Testis (tissue), 3 donors: ENCODE data around the gene DCLRE1A. TPM values are rescaled to one million over a fixed set of nuclear protein-coding genes. Genes with fewer than 3 reads are reported as not detected.
A peak's percentile ranks its signal among the peaks of the same experiment; 100 is the strongest.

Experiments used
- DNase-seq: peaks from one replicate; pipeline ENCODE4 v3.0.0-alpha.2; 2019
- H3K27ac ChIP-seq, 2 donors: fragments of 200-600 bp; sonication (generic); one replicate each; pipeline ENCODE4 v1.5.1; 2019
- H3K27me3 ChIP-seq: fragments of 200-600 bp; sonication (generic); one replicate; pipeline ENCODE4 v1.5.1; 2019
- H3K36me3 ChIP-seq: fragments of 200-600 bp; sonication (generic); one replicate; pipeline ENCODE4 v1.5.1; 2017; ENCODE audit warnings: low read depth; ENCODE audit errors: missing control alignments
- H3K4me1 ChIP-seq: fragments of 200-600 bp; sonication (generic); one replicate; pipeline ENCODE4 v1.5.1; 2019
- H3K4me3 ChIP-seq, 2 donors: fragments of 200-600 bp; sonication (generic); one replicate each; pipeline ENCODE4 v1.5.1; 2017 to 2019
- H3K9me3 ChIP-seq: fragments of 200-600 bp; sonication (generic); one replicate; pipeline ENCODE4 v1.5.1; 2017
- POLR2A ChIP-seq: fragments of 450-650 bp; IDR thresholded peaks from one replicate; pipeline ENCODE4 v1.6.1; 2017; ENCODE audit warnings: antibody characterized with exemption, mild to moderate bottlenecking, moderate library complexity
- WGBS, 2 donors: methylation state at CpG; one replicate each; pipeline ENCODE4 v1.1.5; 2018; 5-methylcytosine and 5-hydroxymethylcytosine counted together
- intact Hi-C: fragments of 100-400 bp; cut with DNase I; formaldehyde crosslinking; loops from one replicate; pipeline ENCODE4 v1.15.1; 2023; ENCODE audit warnings: low total_unique reads
- polyA plus RNA-seq: library from polyadenylated mRNA; stranded (reverse); fragments of 350-450 nt; fragmentation: Illumina TruSeq; extraction: RNeasy Lipid Tissue Mini Kit (QIAGEN cat#74804); gene quantifications from one replicate; pipeline ENCODE4 v1.2.3, GENCODE V29; 2014; ENCODE audit warnings: low read depth, low replicate concordance; ENCODE audit not compliant: insufficient read depth
- total RNA-seq, 2 donors: library from RNA; depleted of rRNA; stranded (reverse); fragments of >200 nt; gene quantifications; one replicate each; pipeline ENCODE4 v1.2.3, GENCODE V29; 2016
- TF ChIP-seq, protein P1 (sequence below), 3 experiments: fragments of 450-650 bp in 2 of 3; fragments of 200-600 bp in 1 of 3; sonication (generic) in 1 of 3; IDR thresholded peaks; one replicate each; pipeline ENCODE4 v1.5.1; 2016 to 2019; ENCODE audit warnings: antibody characterized with exemption in 3 of 3, mild to moderate bottlenecking in 2 of 3, moderate library complexity in 1 of 3

Gene DCLRE1A
- total and polyA plus RNA-seq, 3 donors from 2014 or later = 7.2 to 9.5 (median 8.9) TPM

DNA sequence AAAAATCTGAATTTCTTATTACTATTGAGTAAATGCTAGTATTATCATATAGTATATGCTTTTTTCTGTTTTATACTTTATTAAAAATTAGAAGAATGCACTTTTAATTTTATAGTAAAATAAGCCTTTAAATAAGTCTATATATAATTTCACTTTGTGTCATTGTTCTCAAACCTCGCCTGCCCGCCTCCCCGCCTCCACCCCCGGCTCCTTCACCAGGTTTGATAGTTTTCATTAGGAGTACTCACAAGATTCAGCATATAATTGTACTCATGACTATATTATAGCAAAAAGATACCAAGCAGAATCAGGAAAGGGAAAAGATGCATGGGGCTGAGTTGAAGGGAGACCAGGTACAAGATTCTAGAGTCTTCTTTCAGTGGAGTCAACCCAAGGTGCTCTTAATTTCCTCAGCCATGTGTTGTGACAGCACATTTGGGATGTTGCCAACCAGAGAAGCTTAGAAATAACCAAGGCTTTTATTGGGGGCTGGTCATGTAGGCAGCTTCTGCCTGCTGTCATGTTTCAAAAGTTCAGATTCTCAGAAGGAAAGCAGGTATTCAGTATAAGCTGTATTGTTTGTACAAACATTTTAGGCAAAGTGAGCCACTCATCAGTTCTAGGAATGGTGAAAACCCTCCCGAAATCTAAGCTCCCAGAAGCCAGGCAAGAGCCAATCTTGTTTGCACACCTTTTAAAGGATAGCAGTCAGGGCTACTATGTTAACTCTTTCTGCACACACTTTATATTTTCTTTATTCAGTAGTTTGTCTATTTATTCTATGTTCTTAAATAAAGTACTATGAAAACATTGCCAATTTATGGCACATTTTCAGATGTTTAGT, 12.9 kb upstream of the DCLRE1A start:
- Histone ChIP-seq H3K9me3 (no peaks in the 10 kb centered on the region), H3K27me3 (no peaks in the 10 kb centered on the region), H3K27ac (no peak overlapping the region), H3K4me3 (no peak overlapping the region), H3K4me1 (no peaks in the 10 kb centered on the region), H3K36me3 (no peaks in the 10 kb centered on the region)
- WGBS, 2 donors = 91 to 98% methylated on average over 5 of the region's 5 CpGs
- no peak for DNase-seq
- intact Hi-C loops = no loop called here
- TF ChIP-seq, protein P1, sequence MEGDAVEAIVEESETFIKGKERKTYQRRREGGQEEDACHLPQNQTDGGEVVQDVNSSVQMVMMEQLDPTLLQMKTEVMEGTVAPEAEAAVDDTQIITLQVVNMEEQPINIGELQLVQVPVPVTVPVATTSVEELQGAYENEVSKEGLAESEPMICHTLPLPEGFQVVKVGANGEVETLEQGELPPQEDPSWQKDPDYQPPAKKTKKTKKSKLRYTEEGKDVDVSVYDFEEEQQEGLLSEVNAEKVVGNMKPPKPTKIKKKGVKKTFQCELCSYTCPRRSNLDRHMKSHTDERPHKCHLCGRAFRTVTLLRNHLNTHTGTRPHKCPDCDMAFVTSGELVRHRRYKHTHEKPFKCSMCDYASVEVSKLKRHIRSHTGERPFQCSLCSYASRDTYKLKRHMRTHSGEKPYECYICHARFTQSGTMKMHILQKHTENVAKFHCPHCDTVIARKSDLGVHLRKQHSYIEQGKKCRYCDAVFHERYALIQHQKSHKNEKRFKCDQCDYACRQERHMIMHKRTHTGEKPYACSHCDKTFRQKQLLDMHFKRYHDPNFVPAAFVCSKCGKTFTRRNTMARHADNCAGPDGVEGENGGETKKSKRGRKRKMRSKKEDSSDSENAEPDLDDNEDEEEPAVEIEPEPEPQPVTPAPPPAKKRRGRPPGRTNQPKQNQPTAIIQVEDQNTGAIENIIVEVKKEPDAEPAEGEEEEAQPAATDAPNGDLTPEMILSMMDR (IDR thresholded peaks at IDR 0.05) = no peak
- TF ChIP-seq POLR2A = no peak

DNA sequence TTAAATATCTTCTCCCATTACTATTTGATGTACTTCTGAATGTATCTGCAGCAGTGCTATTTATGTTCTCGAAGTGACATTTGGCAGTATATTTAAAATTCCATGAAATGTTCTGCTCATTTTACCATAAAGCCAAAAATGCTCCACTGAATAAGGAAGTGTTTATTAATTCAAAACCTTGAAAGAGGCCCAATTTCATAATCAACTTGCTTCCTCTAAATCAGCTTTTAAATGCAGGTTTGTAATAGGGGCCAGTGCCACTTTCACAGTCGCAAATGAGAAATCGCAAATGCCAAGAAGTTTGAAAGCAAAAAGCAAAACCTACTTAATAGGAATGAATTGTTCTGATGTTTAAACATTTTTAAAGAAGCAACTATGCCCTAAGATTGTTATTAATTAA, 12.0 kb upstream of the DCLRE1A start:
- WGBS, 2 donors = 78 to 87% methylated on average over 3 of the region's 3 CpGs

DNA sequence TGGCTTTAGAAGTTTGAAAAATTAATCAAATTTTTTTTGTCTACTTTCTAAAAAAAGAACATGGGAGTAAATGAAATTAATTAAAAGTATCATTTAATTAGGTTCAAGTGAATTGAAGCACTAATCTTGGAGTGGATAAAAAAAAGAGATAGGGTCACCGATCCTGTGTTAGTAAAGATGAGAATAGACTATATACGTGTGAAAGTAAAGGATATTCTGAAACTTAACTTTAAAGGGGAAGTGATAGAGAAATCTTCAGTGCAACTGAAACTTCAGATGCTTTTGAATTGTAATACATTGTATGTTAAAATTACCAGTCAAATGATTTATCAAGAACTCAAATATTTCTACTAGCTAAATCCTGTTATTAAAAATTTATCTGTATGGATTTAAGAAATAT, 5.4 kb upstream of the DCLRE1A start:
- H3K27ac ChIP-seq = peak overlapping the region in 1 of 2 donors; percentile 18
- H3K36me3 ChIP-seq = no peaks in the 10 kb centered on the region
- WGBS, 2 donors = 54 to 76% methylated on average over 2 of the region's 2 CpGs
- intact Hi-C loops = no loop called here
- no peak overlapping the region for H3K4me3 ChIP-seq
- H3K9me3 ChIP-seq = no peaks in the 10 kb centered on the region
- TF ChIP-seq, protein P1 (IDR thresholded peaks at IDR 0.05) = no peak
- TF ChIP-seq POLR2A = no peak
- H3K27me3 ChIP-seq = no peaks in the 10 kb centered on the region
- no peak for DNase-seq
- H3K4me1 ChIP-seq = peaks cover 16% of the 10 kb centered on the region

More for the DNA sequence above, 12.0 kb upstream of the DCLRE1A start:
- Histone ChIP-seq H3K4me1 (no peaks in the 10 kb centered on the region), H3K4me3 (no peak overlapping the region), H3K36me3 (no peaks in the 10 kb centered on the region), H3K9me3 (no peaks in the 10 kb centered on the region), H3K27me3 (no peaks in the 10 kb centered on the region), H3K27ac (no peak overlapping the region)
- intact Hi-C loops = no loop called here
- no peak for DNase-seq
- TF ChIP-seq, protein P1 (IDR thresholded peaks at IDR 0.05) = no peak
- no peak for TF ChIP-seq POLR2A

DNA sequence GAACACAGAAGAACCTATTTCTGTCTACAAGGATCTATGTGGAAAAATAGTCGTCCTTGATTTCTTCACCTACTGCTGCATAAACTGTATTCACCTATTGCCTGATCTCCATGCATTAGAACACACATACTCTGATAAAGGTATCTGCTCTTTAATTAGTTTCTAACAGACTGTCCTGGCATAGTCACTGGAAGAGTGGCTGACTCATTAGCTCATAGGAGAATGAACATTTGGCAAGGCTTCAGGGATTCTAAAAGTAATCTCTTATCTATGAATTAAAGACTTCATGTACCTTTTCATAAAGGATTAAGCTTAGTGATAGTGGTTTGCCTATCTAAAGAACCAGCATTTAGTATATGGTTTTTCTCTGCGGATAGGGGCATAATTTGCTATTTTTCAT, 4.7 kb upstream of the DCLRE1A start:
- no peak for TF ChIP-seq POLR2A
- TF ChIP-seq, protein P1 (IDR thresholded peaks at IDR 0.05) = no peak
- DNase-seq = no peak
- Histone ChIP-seq H3K9me3 (no peaks in the 10 kb centered on the region), H3K4me1 (peaks cover 16% of the 10 kb centered on the region), H3K36me3 (no peaks in the 10 kb centered on the region), H3K27me3 (no peaks in the 10 kb centered on the region), H3K27ac (peak overlapping the region in 1 of 2 donors; percentile 18), H3K4me3 (no peak overlapping the region)
- 59 to 70% methylated on average over 2 of the region's 2 CpGs for WGBS, 2 donors
- intact Hi-C loops = no loop called here

DNA sequence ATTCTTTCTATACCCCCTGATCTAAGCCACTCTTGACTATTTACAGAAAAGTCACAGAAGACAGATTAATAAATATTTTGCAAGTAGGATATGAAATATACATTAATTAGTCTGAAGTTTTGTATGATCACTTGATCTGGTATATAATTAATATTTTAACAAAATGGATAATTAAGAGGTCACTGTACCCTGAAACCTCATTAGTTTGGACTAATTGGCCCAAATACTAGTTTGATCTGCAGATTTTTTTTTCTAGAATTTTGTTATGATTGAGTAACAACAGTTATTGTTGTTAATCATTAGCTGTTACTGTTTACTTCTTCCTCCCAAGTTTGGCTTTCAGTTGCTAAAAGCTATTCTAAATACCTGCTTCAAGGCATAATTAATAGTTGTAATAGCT, 3.3 kb upstream of the DCLRE1A start:
- Histone ChIP-seq H3K9me3 (no peaks in the 10 kb centered on the region), H3K36me3 (no peaks in the 10 kb centered on the region), H3K4me1 (peaks cover 16% of the 10 kb centered on the region), H3K27ac (no peak overlapping the region), H3K27me3 (no peaks in the 10 kb centered on the region), H3K4me3 (no peak overlapping the region)
- intact Hi-C loops = no loop called here
- TF ChIP-seq POLR2A = no peak
- TF ChIP-seq, protein P1 (IDR thresholded peaks at IDR 0.05) = no peak
- DNase-seq = no peak
